HEK293 (cell line): ENCODE measurements around the gene OPRM1.
"Not testable (repeated sequence)": the region's sequence is repeated elsewhere in the genome, so short reads cannot be mapped to it uniquely, and the experiment has no call there.

Source experiments
- CTCF ChIA-PET: fragments of 350-600 bp; formaldehyde crosslinking; extraction: SDS; loops from one replicate; lab custom pipeline; 2021; ENCODE audit warnings: antibody characterized with exemption; lab: Yijun Ruan, JAX
- POLR2A ChIA-PET: fragments of 300-600 bp; formaldehyde crosslinking; extraction: SDS; loops from one replicate; lab custom pipeline; 2020; ENCODE audit warnings: antibody characterized with exemption, inconsistent platforms; lab: Yijun Ruan, JAX
- H3K27ac ChIP-seq: fragments of 200-500 bp; sonication (Bioruptor generic); 2 replicates; pipeline ENCODE4 v1.5.1; 2014; ENCODE audit warnings: low read depth, low read length, control low read depth, inconsistent platforms; ENCODE audit errors: extremely low read depth
- H3K36me3 ChIP-seq, 2 experiments: fragments of 200-500 bp in 1 of 2; sonication (Bioruptor generic) in 1 of 2; 1 replicate in 1 of 2; 2 replicates in 1 of 2; pipeline ENCODE4 v1.5.1; 2014 to 2017; ENCODE audit warnings: inconsistent platforms in 2 of 2, low read length in 2 of 2; ENCODE audit not compliant: control insufficient read depth in 2 of 2, insufficient read depth in 1 of 2
- H3K4me1 ChIP-seq: fragments of 200-500 bp; sonication (Bioruptor generic); 2 replicates; pipeline ENCODE4 v1.5.1; 2014; ENCODE audit warnings: mild to moderate bottlenecking, low read length, inconsistent platforms; ENCODE audit not compliant: control insufficient read depth, insufficient read depth
- H3K4me3 ChIP-seq: 2 replicates; pipeline ENCODE4 v1.5.1; 2011; ENCODE audit warnings: low read depth, mild to moderate bottlenecking, control low read depth, low read length, moderate library complexity
- H3K9me3 ChIP-seq: fragments of 200-500 bp; sonication (Bioruptor generic); 2 replicates; pipeline ENCODE4 v1.5.1; 2014; ENCODE audit warnings: low read depth, low read length, inconsistent platforms; ENCODE audit not compliant: control insufficient read depth, insufficient read depth
- BCL11A ChIP-seq: fragments of 450-650 bp; formaldehyde crosslinking; IDR thresholded peaks from 2 replicates; pipeline ENCODE4 v1.5.1; 2016; ENCODE audit warnings: low read depth, missing biosample characterization, missing genetic modification characterization
- GLI4 ChIP-seq: fragments of 450-650 bp; formaldehyde crosslinking; IDR thresholded peaks from 2 replicates; pipeline ENCODE4 v1.5.1; 2016; ENCODE audit warnings: missing biosample characterization, missing genetic modification characterization
- KLF10 ChIP-seq: fragments of 450-650 bp; IDR thresholded peaks from 2 replicates; pipeline ENCODE4 v1.5.1; 2018; ENCODE audit warnings: missing biosample characterization, mild to moderate bottlenecking, missing genetic modification characterization
- KLF17 ChIP-seq: fragments of 450-650 bp; formaldehyde crosslinking; IDR thresholded peaks from 2 replicates; pipeline ENCODE4 v1.5.1; 2016; ENCODE audit warnings: missing biosample characterization, missing genetic modification characterization
- OVOL3 ChIP-seq: fragments of 450-650 bp; formaldehyde crosslinking; IDR thresholded peaks from 2 replicates; pipeline ENCODE4 v1.5.1; 2016; ENCODE audit warnings: missing biosample characterization, missing genetic modification characterization
- SALL2 ChIP-seq: fragments of 450-650 bp; formaldehyde crosslinking; IDR thresholded peaks from 2 replicates; pipeline ENCODE4 v1.5.0; 2017; ENCODE audit warnings: missing biosample characterization, mild to moderate bottlenecking, missing genetic modification characterization, borderline replicate concordance
- SP2 ChIP-seq: fragments of 450-650 bp; formaldehyde crosslinking; IDR thresholded peaks from 2 replicates; pipeline ENCODE4 v1.5.1; 2016; ENCODE audit warnings: missing biosample characterization, missing genetic modification characterization
- ZFP41 ChIP-seq: fragments of 450-650 bp; formaldehyde crosslinking; IDR thresholded peaks from 2 replicates; pipeline ENCODE4 v1.5.1; 2016; ENCODE audit warnings: missing biosample characterization, missing genetic modification characterization, borderline replicate concordance
- ZNF175 ChIP-seq: fragments of 450-650 bp; formaldehyde crosslinking; IDR thresholded peaks from 2 replicates; pipeline ENCODE4 v1.5.1; 2016; ENCODE audit warnings: missing biosample characterization, missing genetic modification characterization
- ZNF2 ChIP-seq: fragments of 450-650 bp; formaldehyde crosslinking; IDR thresholded peaks from 2 replicates; pipeline ENCODE4 v1.5.1; 2016; ENCODE audit warnings: missing biosample characterization, missing genetic modification characterization
- ZNF202 ChIP-seq: fragments of 450-650 bp; formaldehyde crosslinking; IDR thresholded peaks from 2 replicates; pipeline ENCODE4 v1.5.1; 2016; ENCODE audit warnings: missing biosample characterization, missing genetic modification characterization, borderline replicate concordance
- ZNF211 ChIP-seq: fragments of 450-650 bp; formaldehyde crosslinking; IDR thresholded peaks from 2 replicates; pipeline ENCODE4 v1.5.1; 2016; ENCODE audit warnings: low read depth, missing biosample characterization, missing genetic modification characterization
- ZNF223 ChIP-seq: fragments of 450-650 bp; formaldehyde crosslinking; IDR thresholded peaks from 2 replicates; pipeline ENCODE4 v1.5.1; 2016; ENCODE audit warnings: missing biosample characterization, missing genetic modification characterization
- ZNF350 ChIP-seq: fragments of 450-650 bp; formaldehyde crosslinking; IDR thresholded peaks from 2 replicates; pipeline ENCODE4 v1.5.0; 2017; ENCODE audit warnings: missing biosample characterization, mild to moderate bottlenecking, missing genetic modification characterization
- ZNF366 ChIP-seq: fragments of 450-650 bp; formaldehyde crosslinking; conservative IDR thresholded peaks from 2 replicates; pipeline ENCODE4 v1.5.1; 2016; ENCODE audit warnings: missing biosample characterization, missing genetic modification characterization
- ZNF391 ChIP-seq: fragments of 450-650 bp; formaldehyde crosslinking; IDR thresholded peaks from 2 replicates; pipeline ENCODE4 v1.5.1; 2016; ENCODE audit warnings: low read depth, missing biosample characterization, missing genetic modification characterization, borderline replicate concordance
- ZNF48 ChIP-seq: fragments of 450-650 bp; formaldehyde crosslinking; IDR thresholded peaks from 2 replicates; pipeline ENCODE4 v1.5.1; 2016; ENCODE audit warnings: missing biosample characterization, missing genetic modification characterization
- ZNF488 ChIP-seq: fragments of 450-650 bp; formaldehyde crosslinking; IDR thresholded peaks from 2 replicates; pipeline ENCODE4 v1.5.1; 2016; ENCODE audit warnings: missing biosample characterization, missing genetic modification characterization
- ZNF561 ChIP-seq: fragments of 450-650 bp; IDR thresholded peaks from 2 replicates; pipeline ENCODE4 v1.5.1; 2018; ENCODE audit warnings: missing biosample characterization, missing genetic modification characterization, borderline replicate concordance
- ZNF596 ChIP-seq: fragments of 450-650 bp; IDR thresholded peaks from 2 replicates; pipeline ENCODE4 v1.5.0; 2018; ENCODE audit warnings: missing biosample characterization, mild to moderate bottlenecking, missing genetic modification characterization, moderate library complexity
- ZNF707 ChIP-seq: fragments of 450-650 bp; formaldehyde crosslinking; IDR thresholded peaks from 2 replicates; pipeline ENCODE4 v1.5.1; 2016; ENCODE audit warnings: missing biosample characterization, missing genetic modification characterization
- ZSCAN18 ChIP-seq: fragments of 450-650 bp; formaldehyde crosslinking; IDR thresholded peaks from 2 replicates; pipeline ENCODE4 v1.5.1; 2016; ENCODE audit warnings: missing biosample characterization, missing genetic modification characterization
- ZSCAN23 ChIP-seq: fragments of 450-650 bp; formaldehyde crosslinking; IDR thresholded peaks from 2 replicates; pipeline ENCODE4 v1.5.1; 2016; ENCODE audit warnings: missing biosample characterization, missing genetic modification characterization
- ZSCAN30 ChIP-seq: fragments of 450-650 bp; IDR thresholded peaks from 2 replicates; pipeline ENCODE4 v1.5.1; 2018; ENCODE audit warnings: missing biosample characterization, mild to moderate bottlenecking, missing genetic modification characterization, moderate library complexity

The OPRM1 gene

GRCh38 chr6:154236646-154237301, 197.7 kb downstream of the OPRM1 start:
- POLR2A ChIA-PET = interaction anchor here (0.6 kb wide), 1 partner anchor 10 kb away, joined by 3 read pairs; no protein-coding TSS in a partner anchor
- TF ChIP-seq GLI4 (tag by site-specific recombination) (no peak), KLF17 (tag by site-specific recombination) (no peak), ZNF350 (tag by site-specific recombination) (no peak), OVOL3 (tag by site-specific recombination) (no peak), SALL2 (tag by site-specific recombination) (no peak), ZNF175 (no peak), ZNF202 (no peak), ZSCAN30 (no peak), SP2 (tag by site-specific recombination) (no peak), KLF10 (tag by site-specific recombination) (no peak), ZNF596 (tag by site-specific recombination) (no peak), ZSCAN23 (tag by site-specific recombination) (no peak), ZSCAN18 (tag by site-specific recombination) (no peak)
- Histone ChIP-seq H3K4me3 (no peak overlapping the region), H3K36me3 (no peaks in the 10 kb centered on the region), H3K4me1 (no peaks in the 10 kb centered on the region), H3K9me3 (no peaks in the 10 kb centered on the region), H3K27ac (no peak overlapping the region)
- CTCF ChIA-PET = interaction anchor here (0.6 to 1.2 kb wide), 2 partner anchors 41 to 1925 kb away, joined by 3 to 5 read pairs; no protein-coding TSS in a partner anchor

- ChIA-PET POLR2A (no interaction called here), CTCF (no interaction called here)
- no peaks in the 10 kb centered on the region for H3K4me1 ChIP-seq
- H3K9me3 ChIP-seq = no peaks in the 10 kb centered on the region
- no peaks in the 10 kb centered on the region for H3K36me3 ChIP-seq
- no peak overlapping the region for H3K27ac ChIP-seq
- no peak overlapping the region for H3K4me3 ChIP-seq
- no peak for TF ChIP-seq ZNF561
- TF ChIP-seq ZNF175 = no peak
These were observed 199.8 kb downstream of the OPRM1 start for GRCh38 chr6:154238831-154239230.

GRCh38 chr6:154239392-154239791, 200.4 kb downstream of the OPRM1 start:
- Histone ChIP-seq H3K4me3 (no peak overlapping the region), H3K4me1 (no peaks in the 10 kb centered on the region), H3K9me3 (no peaks in the 10 kb centered on the region), H3K27ac (no peak overlapping the region), H3K36me3 (no peaks in the 10 kb centered on the region)
- TF ChIP-seq ZNF2 (tag by site-specific recombination) = no peak
- no peak for TF ChIP-seq BCL11A (tag by site-specific recombination)
- no peak for TF ChIP-seq ZNF488 (tag by site-specific recombination)
- no peak for TF ChIP-seq ZNF366 (tag by site-specific recombination)
- TF ChIP-seq ZFP41 = no peak
- TF ChIP-seq ZNF223 (tag by site-specific recombination) = no peak
- no peak for TF ChIP-seq ZNF48
- no peak for TF ChIP-seq ZNF211
- TF ChIP-seq ZNF707 (tag by site-specific recombination) = no peak
- no peak for TF ChIP-seq ZNF391 (tag by site-specific recombination)
- ChIA-PET CTCF (no interaction called here), POLR2A (no interaction called here)

- H3K9me3 ChIP-seq, CTCF ChIA-PET, H3K36me3 ChIP-seq, POLR2A ChIA-PET, H3K4me1 ChIP-seq, H3K4me3 ChIP-seq, H3K27ac ChIP-seq: not testable (repeated sequence)
These were observed 202.0 kb downstream of the OPRM1 start for GRCh38 chr6:154241061-154241460.
